Fibroblast of lung (primary cell): ENCODE results near the gene KYAT1.

ENCODE experiments used
- EZH2 ChIP-seq: IDR thresholded peaks from 2 replicates; pipeline ENCODE4 v1.5.1; 2012; ENCODE audit warnings: low read length, control low read depth, mild to moderate bottlenecking; ENCODE audit errors: missing control alignments
- TF ChIP-seq, protein P1 (sequence below), 2 donors: IDR thresholded peaks in 1 of 2; conservative IDR thresholded peaks in 1 of 2; 1 replicate in 1 of 2; 2 replicates in 1 of 2; pipeline ENCODE4 v1.5.1; 2011 to 2012; ENCODE audit warnings: low read length in 2 of 2, control low read depth in 1 of 2, inconsistent platforms in 1 of 2, low read depth in 1 of 2, mild to moderate bottlenecking in 1 of 2

GRCh38 chr9:128912270-128912853, 30.6 kb upstream of the KYAT1 start:
- TF ChIP-seq, protein P1, sequence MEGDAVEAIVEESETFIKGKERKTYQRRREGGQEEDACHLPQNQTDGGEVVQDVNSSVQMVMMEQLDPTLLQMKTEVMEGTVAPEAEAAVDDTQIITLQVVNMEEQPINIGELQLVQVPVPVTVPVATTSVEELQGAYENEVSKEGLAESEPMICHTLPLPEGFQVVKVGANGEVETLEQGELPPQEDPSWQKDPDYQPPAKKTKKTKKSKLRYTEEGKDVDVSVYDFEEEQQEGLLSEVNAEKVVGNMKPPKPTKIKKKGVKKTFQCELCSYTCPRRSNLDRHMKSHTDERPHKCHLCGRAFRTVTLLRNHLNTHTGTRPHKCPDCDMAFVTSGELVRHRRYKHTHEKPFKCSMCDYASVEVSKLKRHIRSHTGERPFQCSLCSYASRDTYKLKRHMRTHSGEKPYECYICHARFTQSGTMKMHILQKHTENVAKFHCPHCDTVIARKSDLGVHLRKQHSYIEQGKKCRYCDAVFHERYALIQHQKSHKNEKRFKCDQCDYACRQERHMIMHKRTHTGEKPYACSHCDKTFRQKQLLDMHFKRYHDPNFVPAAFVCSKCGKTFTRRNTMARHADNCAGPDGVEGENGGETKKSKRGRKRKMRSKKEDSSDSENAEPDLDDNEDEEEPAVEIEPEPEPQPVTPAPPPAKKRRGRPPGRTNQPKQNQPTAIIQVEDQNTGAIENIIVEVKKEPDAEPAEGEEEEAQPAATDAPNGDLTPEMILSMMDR (conservative IDR thresholded peaks at IDR 0.05 in 1 of 2, IDR thresholded peaks at IDR 0.05 in 1 of 2; ENCODE audit: low read depth in 1 of 2, low read length in 2 of 2): no peak
- no peak for TF ChIP-seq EZH2
